Large intestine (tissue), 3 donors: Measurements from ENCODE around the gene PRR16. TPM values are rescaled to one million over a fixed set of nuclear protein-coding genes. Genes with fewer than 3 reads are reported as not detected.

Experiments
- DNase-seq, 2 donors: peaks; one replicate each; pipeline versions ENCODE4 v3.0.0 to v3.0.0-alpha.2; 2013
- H3K27ac ChIP-seq: one replicate; pipeline ENCODE4 v1.5.1; 2013; ENCODE audit warnings: low read length
- H3K27me3 ChIP-seq: 2 replicates; pipeline ENCODE4 v1.6.1; 2013; ENCODE audit warnings: low read length; ENCODE audit not compliant: control insufficient read depth, insufficient read depth
- H3K36me3 ChIP-seq: 2 replicates; pipeline ENCODE4 v1.6.1; 2013; ENCODE audit warnings: low read length; ENCODE audit not compliant: control insufficient read depth, insufficient read depth
- H3K4me1 ChIP-seq: one replicate; pipeline ENCODE4 v1.6.1; 2013; ENCODE audit warnings: low read length; ENCODE audit not compliant: control insufficient read depth, insufficient read depth
- H3K4me3 ChIP-seq: one replicate; pipeline ENCODE4 v1.5.1; 2013; ENCODE audit warnings: low read length
- H3K9me3 ChIP-seq: one replicate; pipeline ENCODE4 v1.6.1; 2013; ENCODE audit warnings: mild to moderate bottlenecking, low read depth, low read length, moderate library complexity; ENCODE audit not compliant: control insufficient read depth
- WGBS: methylation state at CpG from one replicate; pipeline ENCODE4 v1.1.5; 2013; ENCODE audit warnings: low lambda C conversion rate; ENCODE audit not compliant: insufficient coverage; 5-methylcytosine and 5-hydroxymethylcytosine counted together
- polyA plus RNA-seq: library from polyadenylated mRNA; unstranded; fragments of 120-200 nt; gene quantifications from one replicate; pipeline ENCODE4 v1.2.1, GENCODE V29; 2013

Gene PRR16
- polyA plus RNA-seq, 1 donor, result 2.7 TPM

DNA sequence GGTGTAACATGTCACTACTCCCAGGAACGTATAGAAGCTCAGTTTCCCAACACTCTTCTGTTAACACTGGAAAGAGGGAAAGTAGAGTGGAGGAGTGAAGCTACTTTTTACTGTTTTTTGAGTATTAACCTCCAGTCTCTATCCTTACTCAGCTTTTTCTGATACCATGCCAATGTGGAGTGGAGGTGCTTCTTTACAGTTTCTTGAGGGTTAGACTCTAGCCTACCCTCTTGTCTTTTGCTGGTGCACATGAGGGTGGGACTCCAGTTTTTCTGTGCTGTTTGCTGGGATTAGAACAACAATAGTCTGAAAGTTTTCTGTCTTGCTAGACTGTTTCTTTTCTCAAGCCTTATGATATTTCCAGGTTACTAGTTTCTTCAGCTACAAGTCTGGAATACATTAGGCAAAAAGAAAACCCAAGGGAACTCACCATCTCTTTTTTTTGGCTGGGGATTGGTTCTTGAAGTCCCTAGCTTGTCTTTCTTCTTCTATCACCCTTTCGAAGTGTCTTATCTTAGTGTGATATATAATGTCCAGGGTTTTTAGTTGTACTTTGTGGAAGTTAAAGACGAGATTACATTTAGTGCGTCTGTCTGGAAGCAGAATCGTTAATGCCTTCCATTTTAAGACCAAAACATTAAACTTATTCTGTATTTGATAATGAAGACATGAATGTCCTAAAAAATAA is 35.9 kb downstream of the PRR16 start:
- Histone ChIP-seq H3K4me1 (no peaks in the 10 kb centered on the region), H3K27me3 (no peaks in the 10 kb centered on the region), H3K36me3 (no peaks in the 10 kb centered on the region), H3K4me3 (no peak overlapping the region), H3K27ac (no peak overlapping the region), H3K9me3 (no peaks in the 10 kb centered on the region)
- WGBS, result 87% methylated on average over 4 of the region's 5 CpGs
- no peak for DNase-seq

DNA sequence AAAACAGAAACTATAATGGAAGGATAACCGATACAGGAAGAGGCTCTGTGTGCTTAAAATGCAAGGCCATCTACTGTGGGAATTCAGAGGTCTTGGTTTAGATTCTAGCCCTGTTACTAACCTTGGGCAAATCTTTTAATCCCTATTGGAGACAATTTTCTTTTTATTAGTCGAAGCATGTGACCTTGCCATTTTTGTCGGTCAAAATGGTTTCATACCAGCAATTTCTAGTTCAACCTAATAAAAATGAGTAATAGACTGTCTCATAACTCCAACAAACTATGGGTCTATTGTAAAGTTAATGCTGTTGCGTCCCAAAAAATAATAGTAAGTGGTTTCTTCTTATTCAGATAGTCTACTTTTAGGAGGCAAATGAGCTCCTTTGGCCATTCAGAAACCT is 38.4 kb downstream of the PRR16 start:
- 100% methylated on average over 1 of the region's 4 CpGs for WGBS
- H3K27ac ChIP-seq, result no peak overlapping the region
- no peak overlapping the region for H3K4me3 ChIP-seq
- no peaks in the 10 kb centered on the region for H3K9me3 ChIP-seq
- H3K36me3 ChIP-seq, result no peaks in the 10 kb centered on the region
- no peaks in the 10 kb centered on the region for H3K27me3 ChIP-seq
- no peak for DNase-seq
- no peaks in the 10 kb centered on the region for H3K4me1 ChIP-seq

DNA sequence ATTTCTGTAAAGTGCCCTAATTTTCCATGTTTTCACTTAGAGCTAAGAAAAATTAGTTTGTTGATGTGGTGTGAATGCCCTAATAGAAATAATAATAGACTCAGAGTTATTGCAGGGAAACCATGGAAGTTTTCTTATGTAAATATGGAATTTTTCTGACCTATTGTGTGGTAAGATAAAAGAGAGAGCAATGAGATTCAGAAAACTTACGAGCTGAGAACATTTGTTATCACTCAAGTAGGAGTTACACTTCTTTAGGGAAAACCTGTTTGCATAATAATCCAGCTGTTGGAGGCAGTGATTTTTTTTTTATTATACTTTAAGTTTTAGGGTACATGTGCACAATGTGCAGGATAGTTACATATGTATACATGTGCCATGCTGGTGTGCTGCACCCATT is 39.2 kb downstream of the PRR16 start:
- H3K4me3 ChIP-seq, result no peak overlapping the region
- no peaks in the 10 kb centered on the region for H3K36me3 ChIP-seq
- H3K27me3 ChIP-seq, result no peaks in the 10 kb centered on the region
- DNase-seq, result no peak
- H3K4me1 ChIP-seq, result no peaks in the 10 kb centered on the region
- WGBS, result no CpG with 5 or more reads among the region's 1 CpG
- H3K27ac ChIP-seq, result no peak overlapping the region
- no peaks in the 10 kb centered on the region for H3K9me3 ChIP-seq

DNA sequence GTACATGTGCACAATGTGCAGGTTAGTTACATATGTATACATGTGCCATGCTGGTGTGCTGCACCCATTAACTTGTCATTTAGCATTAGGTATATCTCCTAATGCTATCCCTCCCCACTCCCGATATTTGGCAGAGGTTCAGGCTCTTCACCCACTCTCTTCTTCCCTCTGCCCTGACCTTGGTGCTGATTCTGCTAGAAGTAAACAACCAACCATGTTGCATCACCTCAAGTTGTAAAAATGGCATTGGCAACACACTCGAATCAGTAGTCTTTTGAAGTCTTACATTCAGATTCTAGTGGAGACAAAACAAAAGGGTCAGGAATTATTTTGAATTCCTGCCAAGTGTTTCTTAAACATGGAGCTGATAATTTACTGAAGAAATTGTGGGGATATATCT is 40.0 kb downstream of the PRR16 start:
- WGBS, result 83% methylated on average over 1 of the region's 2 CpGs
- H3K4me3 ChIP-seq, result no peak overlapping the region
- no peaks in the 10 kb centered on the region for H3K27me3 ChIP-seq
- no peak overlapping the region for H3K27ac ChIP-seq
- H3K4me1 ChIP-seq, result no peaks in the 10 kb centered on the region
- no peak for DNase-seq
- H3K36me3 ChIP-seq, result no peaks in the 10 kb centered on the region
- H3K9me3 ChIP-seq, result no peaks in the 10 kb centered on the region

DNA sequence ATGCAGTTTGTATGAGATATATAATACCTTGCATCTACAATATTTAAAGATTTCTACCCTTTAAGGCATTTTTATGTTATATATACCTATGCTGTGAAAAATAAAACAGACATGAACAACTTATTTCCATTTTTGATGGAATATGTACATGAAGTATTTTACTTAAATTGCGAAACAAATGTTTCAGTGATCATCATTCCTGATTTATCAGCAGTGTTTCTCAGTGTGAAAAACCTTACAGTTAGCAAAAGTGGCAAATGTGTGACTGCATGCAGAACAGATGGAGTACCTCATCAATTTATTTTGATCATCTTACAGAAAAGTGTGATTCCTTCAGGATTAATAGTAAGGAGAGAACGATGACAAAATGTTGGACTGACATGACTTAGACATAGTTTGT is 43.1 kb downstream of the PRR16 start:
- Histone ChIP-seq H3K9me3 (no peaks in the 10 kb centered on the region), H3K4me1 (no peaks in the 10 kb centered on the region), H3K27me3 (no peaks in the 10 kb centered on the region), H3K36me3 (no peaks in the 10 kb centered on the region), H3K27ac (no peak overlapping the region), H3K4me3 (no peak overlapping the region)
- 100% methylated on average over 1 of the region's 2 CpGs for WGBS
- no peak for DNase-seq

DNA sequence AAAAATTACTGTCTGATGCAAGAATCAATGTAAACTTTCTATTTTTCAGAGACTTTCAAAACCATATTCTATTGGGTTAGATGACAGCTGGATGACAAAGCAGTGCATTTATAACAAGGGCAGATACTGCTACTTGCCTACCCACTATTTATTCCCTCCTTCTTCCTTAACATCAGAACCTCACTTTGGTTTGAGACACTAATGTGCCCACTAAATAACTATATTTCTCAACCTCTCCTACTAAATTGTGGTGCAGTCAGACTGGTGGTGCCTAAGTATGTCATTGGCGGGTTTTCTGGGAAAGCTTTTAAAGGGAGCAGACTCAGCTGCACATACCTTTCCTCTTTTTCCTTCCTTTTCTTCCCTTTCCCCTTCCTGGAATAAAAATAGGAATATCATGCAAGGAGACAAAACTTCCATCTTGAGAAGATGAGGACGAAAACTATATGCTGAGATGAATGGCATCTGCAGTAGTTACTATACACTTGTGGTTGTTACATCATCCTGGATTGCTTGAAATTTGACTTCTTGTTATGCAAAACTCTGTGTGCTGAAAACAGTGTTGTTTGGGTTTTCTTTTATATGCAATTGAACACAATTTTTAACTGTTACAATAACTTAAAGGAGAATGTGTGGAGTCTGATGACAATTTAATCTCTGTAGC is 43.8 kb downstream of the PRR16 start:
- no peak for DNase-seq
- Histone ChIP-seq H3K27me3 (no peaks in the 10 kb centered on the region), H3K9me3 (no peaks in the 10 kb centered on the region), H3K27ac (no peak overlapping the region), H3K4me1 (no peaks in the 10 kb centered on the region), H3K4me3 (no peak overlapping the region), H3K36me3 (no peaks in the 10 kb centered on the region)
- 100% methylated on average over 1 of the region's 2 CpGs for WGBS

DNA sequence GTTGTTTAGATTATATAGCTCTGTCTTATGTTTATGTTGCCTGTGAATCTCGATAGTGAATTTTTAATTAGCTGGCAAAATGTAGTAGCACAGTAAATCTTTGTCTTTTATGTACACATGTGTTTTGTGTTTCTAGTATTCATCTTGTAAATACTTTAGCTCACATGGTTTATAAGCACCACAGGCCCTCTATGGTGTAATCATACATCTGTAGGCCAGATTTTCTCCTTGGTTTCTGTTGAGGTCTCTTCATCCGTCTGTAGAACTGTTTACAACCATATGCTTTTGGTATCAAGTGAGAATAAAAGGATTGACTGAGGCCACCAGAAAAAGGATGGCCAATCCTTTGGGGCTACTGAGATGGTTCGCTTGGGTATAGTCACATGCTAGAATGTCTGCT is 45.0 kb downstream of the PRR16 start:
- DNase-seq, result no peak
- no CpG with 5 or more reads among the region's 3 CpGs for WGBS
- H3K4me3 ChIP-seq, result no peak overlapping the region
- H3K27ac ChIP-seq, result no peak overlapping the region
- H3K9me3 ChIP-seq, result no peaks in the 10 kb centered on the region
- H3K27me3 ChIP-seq, result no peaks in the 10 kb centered on the region
- no peaks in the 10 kb centered on the region for H3K36me3 ChIP-seq
- no peaks in the 10 kb centered on the region for H3K4me1 ChIP-seq

DNA sequence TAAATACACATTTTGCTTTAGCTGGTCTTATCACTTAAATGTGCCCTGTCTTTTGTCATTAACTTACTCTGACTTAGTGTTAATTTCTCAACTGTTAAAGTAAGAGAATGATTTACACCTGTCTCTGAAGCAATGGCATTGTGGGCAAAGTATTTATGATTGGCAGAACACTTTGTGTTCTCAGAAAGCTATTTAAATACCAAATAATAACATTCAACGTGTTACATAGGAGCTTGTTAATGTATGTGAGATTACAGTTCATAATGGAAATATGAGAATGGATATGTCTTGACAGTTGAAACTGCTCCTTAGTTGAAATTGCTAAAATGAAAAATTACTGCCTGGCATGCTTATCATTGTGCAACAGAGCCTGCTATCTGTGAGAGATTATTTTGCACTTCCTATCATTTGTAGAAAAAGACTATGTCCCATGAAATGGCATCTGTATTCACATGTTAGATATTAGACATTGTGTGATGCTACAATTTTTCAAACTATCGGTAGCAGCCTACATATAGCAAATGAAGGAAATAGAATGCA is 46.1 kb downstream of the PRR16 start:
- no peak for DNase-seq
- WGBS, result no CpG with 5 or more reads among the region's 2 CpGs
- no peaks in the 10 kb centered on the region for H3K36me3 ChIP-seq
- H3K4me1 ChIP-seq, result no peaks in the 10 kb centered on the region
- H3K27me3 ChIP-seq, result no peaks in the 10 kb centered on the region
- no peaks in the 10 kb centered on the region for H3K9me3 ChIP-seq
- no peak overlapping the region for H3K27ac ChIP-seq
- no peak overlapping the region for H3K4me3 ChIP-seq

DNA sequence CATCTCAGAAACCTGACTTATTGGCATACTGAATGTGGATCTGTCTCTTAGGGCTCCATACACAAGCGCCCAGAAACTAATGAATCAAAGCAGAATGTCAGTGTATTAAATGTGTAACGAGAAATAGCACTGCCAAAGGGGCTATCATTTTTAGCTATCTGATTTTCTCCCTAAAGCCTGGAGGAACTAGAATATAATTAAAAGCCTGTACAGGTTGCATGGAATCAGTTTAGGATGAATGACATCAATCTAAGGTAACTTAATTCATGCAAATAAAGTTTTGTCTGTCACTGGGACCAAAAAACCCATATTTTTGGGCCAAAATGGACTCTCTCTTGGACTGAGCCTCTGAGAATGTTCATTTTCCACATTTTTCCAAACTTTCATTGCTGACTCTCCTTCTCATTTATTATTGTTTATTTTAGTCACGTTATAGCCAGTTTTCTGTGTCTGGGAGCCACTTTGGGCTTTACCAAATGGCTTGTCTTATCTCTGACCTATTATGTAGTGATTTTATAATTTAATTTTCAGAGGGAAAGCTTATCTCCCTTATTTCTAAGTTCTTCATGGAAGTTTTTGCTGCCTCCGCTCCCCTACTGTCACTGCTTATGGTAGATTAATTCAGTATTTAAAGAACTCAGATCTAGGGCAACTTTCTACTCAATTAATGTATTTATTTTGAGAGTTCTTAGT is 47.0 kb downstream of the PRR16 start:
- H3K27me3 ChIP-seq, result no peaks in the 10 kb centered on the region
- DNase-seq, result no peak
- H3K4me3 ChIP-seq, result no peak overlapping the region
- H3K9me3 ChIP-seq, result no peaks in the 10 kb centered on the region
- no peaks in the 10 kb centered on the region for H3K36me3 ChIP-seq
- no peaks in the 10 kb centered on the region for H3K4me1 ChIP-seq
- no peak overlapping the region for H3K27ac ChIP-seq
- WGBS, result 75% methylated on average over 2 of the region's 4 CpGs

DNA sequence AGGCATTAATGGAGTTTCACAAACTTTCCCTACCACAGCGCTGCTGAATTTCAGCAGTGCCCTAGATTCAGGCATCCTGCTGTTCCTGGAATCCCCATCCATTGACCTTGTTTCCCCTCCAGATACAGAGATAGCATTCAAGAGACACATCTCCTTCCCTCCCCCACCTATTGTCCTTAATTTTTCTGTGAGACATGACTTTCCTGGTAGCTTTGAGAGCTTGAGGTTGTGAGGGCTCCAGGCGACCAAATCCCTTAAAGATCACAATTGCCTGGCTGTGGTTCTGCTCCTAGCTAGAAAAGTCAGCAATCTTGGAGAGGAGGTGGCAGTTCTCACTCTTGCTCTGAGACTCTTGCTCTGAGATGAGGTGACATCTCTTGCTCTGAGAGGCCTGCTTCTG is 48.0 kb downstream of the PRR16 start:
- Histone ChIP-seq H3K9me3 (no peaks in the 10 kb centered on the region), H3K4me3 (no peak overlapping the region), H3K4me1 (no peaks in the 10 kb centered on the region), H3K27ac (no peak overlapping the region), H3K36me3 (no peaks in the 10 kb centered on the region), H3K27me3 (no peaks in the 10 kb centered on the region)
- WGBS, result no CpG with 5 or more reads among the region's 2 CpGs
- DNase-seq, result no peak
